Midbrain (tissue), 1 donor: ENCODE data around the gene NOL6.
"Not testable (repeated sequence)": the region's sequence is repeated elsewhere in the genome, so short reads cannot be mapped to it uniquely, and the experiment has no call there.

ENCODE experiments used
- DNase-seq: peaks from one replicate; lab custom pipeline; 2025; lab: John Stamatoyannopoulos, UW

NOL6 gene

GRCh38 chr9:33472881-33473615 is 676 bp downstream of the NOL6 start:
- no peak for DNase-seq

- no peak for DNase-seq
These were observed 1.4 kb downstream of the NOL6 start for GRCh38 chr9:33472171-33472880.

- DNase-seq, result no peak
These were observed 2.4 kb downstream of the NOL6 start for GRCh38 chr9:33471361-33471760.

- DNase-seq, result no peak
These were observed 3.8 kb downstream of the NOL6 start for GRCh38 chr9:33469891-33470290.

GRCh38 chr9:33468797-33469621 is 4.7 kb downstream of the NOL6 start:
- DNase-seq, result no peak

- no peak for DNase-seq
These were observed 5.5 kb downstream of the NOL6 start for GRCh38 chr9:33468215-33468730.

- no peak for DNase-seq
These were observed 6.2 kb downstream of the NOL6 start for GRCh38 chr9:33467526-33467925.

GRCh38 chr9:33466565-33467495 is 6.9 kb downstream of the NOL6 start:
- peak; percentile 40 for DNase-seq

- no peak for DNase-seq
These were observed 7.8 kb downstream of the NOL6 start for GRCh38 chr9:33465596-33466564.

GRCh38 chr9:33465096-33465495 is 8.6 kb downstream of the NOL6 start:
- DNase-seq, result no peak

GRCh38 chr9:33464045-33464636 is 9.6 kb downstream of the NOL6 start:
- DNase-seq, result no peak

- no peak for DNase-seq
These were observed 10.6 kb downstream of the NOL6 start for GRCh38 chr9:33463151-33463550.

- DNase-seq, result no peak
These were observed 12.2 kb downstream of the NOL6 start for GRCh38 chr9:33461492-33461891.

GRCh38 chr9:33460854-33461253 is 12.9 kb downstream of the NOL6 start:
- no peak for DNase-seq

- no peak for DNase-seq
These were observed 14.6 kb downstream of the NOL6 start for GRCh38 chr9:33459115-33459514.

GRCh38 chr9:33458444-33458843 is 15.3 kb downstream of the NOL6 start:
- DNase-seq, result no peak

- no peak for DNase-seq
These were observed 17.8 kb downstream of the NOL6 start for GRCh38 chr9:33455945-33456344.

GRCh38 chr9:33455456-33455855 is 18.3 kb downstream of the NOL6 start:
- not testable (repeated sequence) for DNase-seq

- not testable (repeated sequence) for DNase-seq
These were observed 19.1 kb downstream of the NOL6 start for GRCh38 chr9:33454661-33455026.
